PFSK-1 (cell line): Measurements from ENCODE around the gene RHOF.

Experiments
- FOXP2 ChIP-seq: optimal IDR thresholded peaks from 2 replicates; pipeline ENCODE3; 2011; ENCODE audit warnings: borderline replicate concordance, control low read depth, inconsistent platforms; ENCODE audit not compliant: insufficient read depth; ENCODE audit errors: extremely low read length, extremely low read depth
- POLR2AphosphoS5 ChIP-seq: IDR thresholded peaks from 2 replicates; pipeline ENCODE4 v1.6.1; 2012; ENCODE audit warnings: low read depth, mild to moderate bottlenecking, control low read depth, low read length, moderate library complexity
- REST ChIP-seq, 2 experiments: IDR thresholded peaks; 2 replicates each; pipeline versions ENCODE4 v1.6.1 to v1.8.0; 2011 to 2012; ENCODE audit warnings: low read depth in 2 of 2, low read length in 2 of 2, control low read depth in 1 of 2, inconsistent platforms in 1 of 2, mild to moderate bottlenecking in 1 of 2, moderate library complexity in 1 of 2; ENCODE audit not compliant: insufficient read depth in 1 of 2
- SIN3A ChIP-seq: IDR thresholded peaks from 2 replicates; pipeline ENCODE4 v1.6.1; 2012; ENCODE audit warnings: mild to moderate bottlenecking, low read length, moderate library complexity, borderline replicate concordance; ENCODE audit not compliant: insufficient read depth
- TAF1 ChIP-seq: IDR thresholded peaks from 2 replicates; pipeline ENCODE4 v1.6.1; 2012; ENCODE audit warnings: low read length, control low read depth, borderline replicate concordance; ENCODE audit not compliant: insufficient read depth

Gene RHOF

GRCh38 chr12:121781998-121782979, 11.2 kb downstream of the RHOF start:
- TF ChIP-seq TAF1 (no peak), SIN3A (no peak), POLR2AphosphoS5 (no peak), FOXP2 (no peak), REST (IDR thresholded peaks at IDR 0.05; ENCODE audit: insufficient read depth in 1 of 2, low read depth in 2 of 2, low read length in 2 of 2) (no peak)

- TF ChIP-seq POLR2AphosphoS5 (no peak; the same call in 1 of the 2 replicates), SIN3A (no peak), REST (IDR thresholded peaks at IDR 0.05; ENCODE audit: insufficient read depth in 1 of 2, low read depth in 2 of 2, low read length in 2 of 2) (no peak), FOXP2 (no peak), TAF1 (no peak)
Observed at GRCh38 chr12:121781484-121781997, 11.9 kb downstream of the RHOF start.

GRCh38 chr12:121780429-121780828, 13.1 kb downstream of the RHOF start:
- TF ChIP-seq TAF1 (no peak), POLR2AphosphoS5 (no peak), FOXP2 (no peak), REST (IDR thresholded peaks at IDR 0.05; ENCODE audit: insufficient read depth in 1 of 2, low read depth in 2 of 2, low read length in 2 of 2) (no peak), SIN3A (no peak)

GRCh38 chr12:121779422-121779895, 14.0 kb downstream of the RHOF start:
- TF ChIP-seq FOXP2 (no peak), REST (IDR thresholded peaks at IDR 0.05; ENCODE audit: insufficient read depth in 1 of 2, low read depth in 2 of 2, low read length in 2 of 2) (no peak), TAF1 (no peak), POLR2AphosphoS5 (no peak)
